DOHH2 (cell line): ENCODE data around the gene PPP2CA.
"Not testable (repeated sequence)": the region's sequence is repeated elsewhere in the genome, so short reads cannot be mapped to it uniquely, and the experiment has no call there.

Experiments used
- EZH2phosphoT487 ChIP-seq: fragments of 200-600 bp; sonication (generic); IDR thresholded peaks from 2 replicates; pipeline ENCODE4 v1.6.1; 2017; ENCODE audit warnings: borderline replicate concordance, mild to moderate bottlenecking, antibody characterized with exemption, low read length, moderate library complexity, mixed read lengths
- TF ChIP-seq, protein P1 (sequence below): fragments of 200-600 bp; sonication (generic); IDR thresholded peaks from one replicate; pipeline ENCODE4 v1.5.1; 2014; ENCODE audit warnings: antibody characterized with exemption, mild to moderate bottlenecking, low read depth, low read length; ENCODE audit not compliant: poor library complexity, severe bottlenecking

DNA sequence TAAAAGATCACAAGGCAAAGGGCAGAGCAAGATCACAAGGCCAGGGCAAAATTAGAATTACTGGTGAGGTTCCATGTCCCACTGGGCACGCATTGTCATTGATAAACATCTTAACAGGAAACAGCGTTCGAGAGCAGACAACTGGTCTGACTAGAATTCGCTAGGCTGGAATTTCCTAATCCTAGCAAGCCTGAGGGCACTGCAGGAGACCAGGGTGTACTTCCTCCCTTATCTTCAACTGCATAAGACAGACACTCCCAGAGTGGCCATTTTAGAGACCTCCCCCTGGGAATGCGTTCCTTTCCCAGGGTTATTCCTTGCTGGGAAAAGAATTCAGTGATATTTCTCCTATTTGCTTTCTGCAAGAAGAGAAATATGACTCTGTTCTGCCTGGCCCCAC lies 36.8 kb upstream of the PPP2CA start:
- TF ChIP-seq, protein P1, sequence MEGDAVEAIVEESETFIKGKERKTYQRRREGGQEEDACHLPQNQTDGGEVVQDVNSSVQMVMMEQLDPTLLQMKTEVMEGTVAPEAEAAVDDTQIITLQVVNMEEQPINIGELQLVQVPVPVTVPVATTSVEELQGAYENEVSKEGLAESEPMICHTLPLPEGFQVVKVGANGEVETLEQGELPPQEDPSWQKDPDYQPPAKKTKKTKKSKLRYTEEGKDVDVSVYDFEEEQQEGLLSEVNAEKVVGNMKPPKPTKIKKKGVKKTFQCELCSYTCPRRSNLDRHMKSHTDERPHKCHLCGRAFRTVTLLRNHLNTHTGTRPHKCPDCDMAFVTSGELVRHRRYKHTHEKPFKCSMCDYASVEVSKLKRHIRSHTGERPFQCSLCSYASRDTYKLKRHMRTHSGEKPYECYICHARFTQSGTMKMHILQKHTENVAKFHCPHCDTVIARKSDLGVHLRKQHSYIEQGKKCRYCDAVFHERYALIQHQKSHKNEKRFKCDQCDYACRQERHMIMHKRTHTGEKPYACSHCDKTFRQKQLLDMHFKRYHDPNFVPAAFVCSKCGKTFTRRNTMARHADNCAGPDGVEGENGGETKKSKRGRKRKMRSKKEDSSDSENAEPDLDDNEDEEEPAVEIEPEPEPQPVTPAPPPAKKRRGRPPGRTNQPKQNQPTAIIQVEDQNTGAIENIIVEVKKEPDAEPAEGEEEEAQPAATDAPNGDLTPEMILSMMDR, result not testable (repeated sequence)
- not testable (repeated sequence) for TF ChIP-seq EZH2phosphoT487
